Stomach (tissue), 9 donors: Measurements from ENCODE around the gene FAF2. TPM values are rescaled to one million over a fixed set of nuclear protein-coding genes. Genes with fewer than 3 reads are reported as not detected.

Experiments
- DNase-seq, 2 donors: peaks; one replicate each; pipeline versions ENCODE4 v3.0.0 to v3.0.0-alpha.2; 2013 to 2019
- H3K27ac ChIP-seq, 5 donors: fragments of 200-600 bp in 4 of 5; sonication (generic) in 4 of 5; one replicate each; pipeline ENCODE4 v1.5.1; 2013 to 2019; ENCODE audit warnings: mild to moderate bottlenecking in 1 of 5, moderate library complexity in 1 of 5
- H3K27me3 ChIP-seq, 3 donors: fragments of 200-600 bp; sonication (generic); one replicate each; pipeline ENCODE4 v1.5.1; 2017 to 2019; ENCODE audit warnings: mixed run types in 1 of 3
- H3K36me3 ChIP-seq, 4 donors: fragments of 200-600 bp; sonication (generic); 1 replicate in 3 of 4; 2 replicates in 1 of 4; pipeline ENCODE4 v1.5.1; 2016 to 2019
- H3K4me1 ChIP-seq, 4 donors: fragments of 200-600 bp; sonication (generic); one replicate each; pipeline ENCODE4 v1.5.1; 2016 to 2019
- H3K4me3 ChIP-seq, 4 donors: fragments of 200-600 bp; sonication (generic) in 3 of 4; one replicate each; pipeline ENCODE4 v1.5.1; 2016 to 2019; ENCODE audit warnings: mild to moderate bottlenecking in 1 of 4
- H3K9me3 ChIP-seq, 4 donors: fragments of 200-600 bp; sonication (generic); one replicate each; pipeline ENCODE4 v1.5.1; 2016 to 2019
- CTCF ChIP-seq, 7 experiments: fragments of 450-650 bp in 4 of 7; fragments of 200-600 bp in 3 of 7; sonication (generic) in 3 of 7; IDR thresholded peaks; one replicate each; pipeline ENCODE4 v1.5.1; 2016 to 2019; ENCODE audit warnings: antibody characterized with exemption in 7 of 7, control low read depth in 2 of 7, mild to moderate bottlenecking in 1 of 7
- EP300 ChIP-seq: sonication (generic); formaldehyde crosslinking; IDR thresholded peaks from one replicate; pipeline ENCODE4 v1.6.1; 2017; ENCODE audit warnings: antibody characterized with exemption
- POLR2A ChIP-seq, 4 donors: fragments of 450-650 bp; IDR thresholded peaks; one replicate each; pipeline ENCODE4 v1.6.1; 2016; ENCODE audit warnings: antibody characterized with exemption in 4 of 4, control low read depth in 2 of 4, mild to moderate bottlenecking in 1 of 4, moderate library complexity in 1 of 4
- POLR2AphosphoS5 ChIP-seq, 3 donors: sonication (generic); formaldehyde crosslinking; IDR thresholded peaks; one replicate each; pipeline ENCODE4 v1.6.1; 2016; ENCODE audit warnings: antibody characterized with exemption in 3 of 3
- WGBS, 5 donors: extraction: QIAGEN DNeasy Blood & Tissue Kit in 3 of 5; methylation state at CpG; one replicate each; pipeline versions ENCODE4 v1.1.5 to v1.1.7; 2013 to 2018; 5-methylcytosine and 5-hydroxymethylcytosine counted together
- intact Hi-C: fragments of 100-400 bp; cut with DNase I; formaldehyde crosslinking; loops from one replicate; pipeline ENCODE4 v1.15.1; 2023; ENCODE audit warnings: low total_unique reads
- polyA plus RNA-seq, 3 donors: library from polyadenylated mRNA; stranded (reverse); fragments of 200-250 nt; gene quantifications; one replicate each; pipeline ENCODE4 v1.2.3, GENCODE V29; 2013
- total RNA-seq, 5 donors: library from RNA; depleted of rRNA; stranded (reverse); fragments of >200 nt; gene quantifications; one replicate each; pipeline versions ENCODE4 v1.1.0 to v1.2.3, GENCODE V29; 2014 to 2016
- donor health status: healthy with polysubstance abuse.
- donor health status: Bipolar disorder and iron deficiency.
- donor health status: healthy.

Gene FAF2
- total and polyA plus RNA-seq, 8 donors = 5.7 to 57.2 (median 22.6) TPM

- Histone ChIP-seq H3K4me1 (peaks cover 29 to 68% (median 50%) of the 10 kb centered on the region in 4 donors), H3K27ac (no peak overlapping the region), H3K36me3 (peaks cover 0 to 20% (median 16%) of the 10 kb centered on the region in 4 donors), H3K4me3 (no peak overlapping the region), H3K9me3 (no peaks in the 10 kb centered on the region), H3K27me3 (no peaks in the 10 kb centered on the region)
- TF ChIP-seq EP300 (no peak), CTCF (IDR thresholded peaks at IDR 0.05) (no peak), POLR2AphosphoS5 (IDR thresholded peaks at IDR 0.05) (no peak)
- intact Hi-C loops = no loop called here
- WGBS, 5 donors = 67 to 84% (median 84%) methylated on average over 1 of the region's 1 CpG
- DNase-seq = no peak
These were observed 1.9 kb downstream of the FAF2 start for GRCh38 chr5:176450077-176450476.

GRCh38 chr5:176454724-176455394, 6.7 kb downstream of the FAF2 start:
- Histone ChIP-seq H3K27ac (no peak overlapping the region), H3K36me3 (peaks cover 0 to 20% (median 16%) of the 10 kb centered on the region in 4 donors), H3K9me3 (no peaks in the 10 kb centered on the region), H3K4me1 (peaks cover 12 to 64% (median 36%) of the 10 kb centered on the region in 4 donors), H3K4me3 (no peak overlapping the region), H3K27me3 (no peaks in the 10 kb centered on the region)
- DNase-seq = no peak
- intact Hi-C loops = no loop called here
- TF ChIP-seq POLR2AphosphoS5 (IDR thresholded peaks at IDR 0.05) = no peak
- no peak for TF ChIP-seq CTCF (IDR thresholded peaks at IDR 0.05)
- TF ChIP-seq POLR2A (IDR thresholded peaks at IDR 0.05) = no peak
- TF ChIP-seq EP300 = no peak
- WGBS, 5 donors = 89 to 96% (median 94%) methylated on average over 4 of the region's 4 CpGs

GRCh38 chr5:176458904-176459561, 10.8 kb downstream of the FAF2 start:
- Histone ChIP-seq H3K4me3 (no peak overlapping the region), H3K9me3 (no peaks in the 10 kb centered on the region), H3K27me3 (no peaks in the 10 kb centered on the region), H3K4me1 (peaks cover 2 to 38% (median 20%) of the 10 kb centered on the region in 4 donors), H3K36me3 (peaks cover 0 to 10% (median 6%) of the 10 kb centered on the region in 4 donors), H3K27ac (no peak overlapping the region)
- TF ChIP-seq CTCF (IDR thresholded peaks at IDR 0.05) (no peak), EP300 (no peak), POLR2A (IDR thresholded peaks at IDR 0.05) (no peak)
- no peak for DNase-seq
- 95 to 99% (median 98%) methylated on average over 3 of the region's 3 CpGs for WGBS, 5 donors
- intact Hi-C loops = no loop called here

- no peak for DNase-seq
- Histone ChIP-seq H3K36me3 (peaks cover 0 to 9% (median 3%) of the 10 kb centered on the region in 4 donors), H3K27ac (no peak overlapping the region), H3K4me1 (peaks cover 12 to 52% (median 30%) of the 10 kb centered on the region in 4 donors), H3K9me3 (no peaks in the 10 kb centered on the region), H3K4me3 (no peak overlapping the region), H3K27me3 (no peaks in the 10 kb centered on the region)
- intact Hi-C loops = no loop called here
- WGBS, 5 donors = 91 to 95% (median 94%) methylated on average over 2 of the region's 2 CpGs
- TF ChIP-seq EP300 = no peak
- no peak for TF ChIP-seq CTCF (IDR thresholded peaks at IDR 0.05)
- no peak for TF ChIP-seq POLR2AphosphoS5 (IDR thresholded peaks at IDR 0.05)
- TF ChIP-seq POLR2A (IDR thresholded peaks at IDR 0.05) = no peak
These were observed 13.2 kb downstream of the FAF2 start for GRCh38 chr5:176461349-176461748.
